ENCODE results near the gene ADGRG4.
"Not testable (repeated sequence)": the region's sequence is repeated elsewhere in the genome, so short reads cannot be mapped to it uniquely, and the experiment has no call there.

Gene ADGRG4

GRCh38 chrX:136266828-136267227 lies 33.9 kb upstream of the ADGRG4 start:
- H3K36me3 ChIP-seq (ENCODE audit: insufficient read depth, low read length), result no peaks in the 10 kb centered on the region
- H3K27me3 ChIP-seq (ENCODE audit: control insufficient read depth in 1 of 2, insufficient read depth in 2 of 2, low read length in 2 of 2), result no peaks in the 10 kb centered on the region
- no peak overlapping the region for H3K9ac ChIP-seq (ENCODE audit: low read length)
- no peaks in the 10 kb centered on the region for H3K4me1 ChIP-seq (ENCODE audit: insufficient read depth, low read length)
- no peak overlapping the region for H3K27ac ChIP-seq (ENCODE audit: low read depth, low read length)
- no peaks in the 10 kb centered on the region for H3K9me3 ChIP-seq (ENCODE audit: low read length)
- no peak overlapping the region for H3K4me3 ChIP-seq (ENCODE audit: low read depth in 1 of 2, low read length in 2 of 2)

- Histone ChIP-seq H3K4me1 (ENCODE audit: insufficient read depth, low read length) (no peaks in the 10 kb centered on the region), H3K4me3 (ENCODE audit: low read depth in 1 of 2, low read length in 2 of 2) (no peak overlapping the region), H3K9me3 (ENCODE audit: low read length) (no peaks in the 10 kb centered on the region), H3K27me3 (ENCODE audit: control insufficient read depth in 1 of 2, insufficient read depth in 2 of 2, low read length in 2 of 2) (no peaks in the 10 kb centered on the region), H3K9ac (ENCODE audit: low read length) (no peak overlapping the region), H3K36me3 (ENCODE audit: insufficient read depth, low read length) (no peaks in the 10 kb centered on the region), H3K27ac (ENCODE audit: low read depth, low read length) (no peak overlapping the region)
Observed at GRCh38 chrX:136268051-136269048, 32.4 kb upstream of the ADGRG4 start.

GRCh38 chrX:136269921-136270320 lies 30.8 kb upstream of the ADGRG4 start:
- no peak overlapping the region for H3K9ac ChIP-seq (ENCODE audit: low read length)

GRCh38 chrX:136271300-136271699 lies 29.5 kb upstream of the ADGRG4 start:
- Histone ChIP-seq H3K4me3 (ENCODE audit: low read depth in 1 of 2, low read length in 2 of 2) (no peak overlapping the region), H3K4me1 (ENCODE audit: insufficient read depth, low read length) (no peaks in the 10 kb centered on the region), H3K27me3 (ENCODE audit: control insufficient read depth in 1 of 2, insufficient read depth in 2 of 2, low read length in 2 of 2) (no peaks in the 10 kb centered on the region), H3K9me3 (ENCODE audit: low read length) (no peaks in the 10 kb centered on the region), H3K9ac (ENCODE audit: low read length) (no peak overlapping the region), H3K36me3 (ENCODE audit: insufficient read depth, low read length) (no peaks in the 10 kb centered on the region), H3K27ac (ENCODE audit: low read depth, low read length) (no peak overlapping the region)

More at GRCh38 chrX:136269921-136270320, 30.8 kb upstream of the ADGRG4 start:
- Histone ChIP-seq H3K9me3 (ENCODE audit: low read length) (no peaks in the 10 kb centered on the region), H3K36me3 (ENCODE audit: insufficient read depth, low read length) (no peaks in the 10 kb centered on the region), H3K27me3 (ENCODE audit: control insufficient read depth in 1 of 2, insufficient read depth in 2 of 2, low read length in 2 of 2) (no peaks in the 10 kb centered on the region), H3K4me3 (ENCODE audit: low read depth in 1 of 2, low read length in 2 of 2) (no peak overlapping the region), H3K27ac (ENCODE audit: low read depth, low read length) (no peak overlapping the region), H3K4me1 (ENCODE audit: insufficient read depth, low read length) (no peaks in the 10 kb centered on the region)

GRCh38 chrX:136272325-136272724 lies 28.4 kb upstream of the ADGRG4 start:
- no peak overlapping the region for H3K9ac ChIP-seq (ENCODE audit: low read length)
- no peak overlapping the region for H3K27ac ChIP-seq (ENCODE audit: low read depth, low read length)
- no peaks in the 10 kb centered on the region for H3K4me1 ChIP-seq (ENCODE audit: insufficient read depth, low read length)
- no peaks in the 10 kb centered on the region for H3K9me3 ChIP-seq (ENCODE audit: low read length)
- no peaks in the 10 kb centered on the region for H3K36me3 ChIP-seq (ENCODE audit: insufficient read depth, low read length)
- no peaks in the 10 kb centered on the region for H3K27me3 ChIP-seq (ENCODE audit: control insufficient read depth in 1 of 2, insufficient read depth in 2 of 2, low read length in 2 of 2)
- H3K4me3 ChIP-seq (ENCODE audit: low read depth in 1 of 2, low read length in 2 of 2), result no peak overlapping the region

GRCh38 chrX:136273986-136274385 lies 26.8 kb upstream of the ADGRG4 start:
- Histone ChIP-seq H3K9me3 (ENCODE audit: low read length) (no peaks in the 10 kb centered on the region), H3K4me1 (ENCODE audit: insufficient read depth, low read length) (no peaks in the 10 kb centered on the region), H3K27ac (ENCODE audit: low read depth, low read length) (no peak overlapping the region), H3K27me3 (ENCODE audit: control insufficient read depth in 1 of 2, insufficient read depth in 2 of 2, low read length in 2 of 2) (peaks cover 0 to 8% of the 10 kb centered on the region in 2 donors), H3K4me3 (ENCODE audit: low read depth in 1 of 2, low read length in 2 of 2) (no peak overlapping the region), H3K9ac (ENCODE audit: low read length) (no peak overlapping the region), H3K36me3 (ENCODE audit: insufficient read depth, low read length) (no peaks in the 10 kb centered on the region)

- Histone ChIP-seq H3K4me3 (ENCODE audit: low read depth in 1 of 2, low read length in 2 of 2) (no peak overlapping the region), H3K9me3 (ENCODE audit: low read length) (no peaks in the 10 kb centered on the region), H3K9ac (ENCODE audit: low read length) (no peak overlapping the region), H3K4me1 (ENCODE audit: insufficient read depth, low read length) (no peaks in the 10 kb centered on the region), H3K27me3 (ENCODE audit: control insufficient read depth in 1 of 2, insufficient read depth in 2 of 2, low read length in 2 of 2) (peaks cover 0 to 14% of the 10 kb centered on the region in 2 donors), H3K36me3 (ENCODE audit: insufficient read depth, low read length) (no peaks in the 10 kb centered on the region), H3K27ac (ENCODE audit: low read depth, low read length) (no peak overlapping the region)
Observed at GRCh38 chrX:136275553-136275952, 25.2 kb upstream of the ADGRG4 start.

- not testable (repeated sequence) for H3K27ac ChIP-seq (ENCODE audit: low read depth, low read length); H3K9ac ChIP-seq (ENCODE audit: low read length); H3K36me3 ChIP-seq (ENCODE audit: insufficient read depth, low read length); H3K4me1 ChIP-seq (ENCODE audit: insufficient read depth, low read length); H3K4me3 ChIP-seq (ENCODE audit: low read depth in 1 of 2, low read length in 2 of 2); H3K27me3 ChIP-seq (ENCODE audit: control insufficient read depth in 1 of 2, insufficient read depth in 2 of 2, low read length in 2 of 2); H3K9me3 ChIP-seq (ENCODE audit: low read length)
Observed at GRCh38 chrX:136286375-136286774, 14.4 kb upstream of the ADGRG4 start.

- H3K4me3 ChIP-seq (ENCODE audit: low read depth in 1 of 2, low read length in 2 of 2), result no peak overlapping the region
- H3K9ac ChIP-seq (ENCODE audit: low read length), result no peak overlapping the region
- peaks cover 0 to 3% of the 10 kb centered on the region in 2 donors for H3K27me3 ChIP-seq (ENCODE audit: control insufficient read depth in 1 of 2, insufficient read depth in 2 of 2, low read length in 2 of 2)
- H3K4me1 ChIP-seq (ENCODE audit: insufficient read depth, low read length), result no peaks in the 10 kb centered on the region
- H3K36me3 ChIP-seq (ENCODE audit: insufficient read depth, low read length), result no peaks in the 10 kb centered on the region
- H3K27ac ChIP-seq (ENCODE audit: low read depth, low read length), result no peak overlapping the region
- H3K9me3 ChIP-seq (ENCODE audit: low read length), result no peaks in the 10 kb centered on the region
Observed at GRCh38 chrX:136291824-136292223, 8.9 kb upstream of the ADGRG4 start.

- H3K9ac ChIP-seq (ENCODE audit: low read length), result no peak overlapping the region
- no peaks in the 10 kb centered on the region for H3K4me1 ChIP-seq (ENCODE audit: insufficient read depth, low read length)
- peaks cover 0 to 3% of the 10 kb centered on the region in 2 donors for H3K27me3 ChIP-seq (ENCODE audit: control insufficient read depth in 1 of 2, insufficient read depth in 2 of 2, low read length in 2 of 2)
- H3K27ac ChIP-seq (ENCODE audit: low read depth, low read length), result no peak overlapping the region
- H3K36me3 ChIP-seq (ENCODE audit: insufficient read depth, low read length), result no peaks in the 10 kb centered on the region
- no peaks in the 10 kb centered on the region for H3K9me3 ChIP-seq (ENCODE audit: low read length)
- no peak overlapping the region for H3K4me3 ChIP-seq (ENCODE audit: low read depth in 1 of 2, low read length in 2 of 2)
Observed at GRCh38 chrX:136292656-136293055, 8.1 kb upstream of the ADGRG4 start.

GRCh38 chrX:136295380-136295779 lies 5.4 kb upstream of the ADGRG4 start:
- Histone ChIP-seq H3K27me3 (ENCODE audit: control insufficient read depth in 1 of 2, insufficient read depth in 2 of 2, low read length in 2 of 2) (peaks cover 0 to 3% of the 10 kb centered on the region in 2 donors), H3K9ac (ENCODE audit: low read length) (no peak overlapping the region), H3K36me3 (ENCODE audit: insufficient read depth, low read length) (no peaks in the 10 kb centered on the region), H3K4me1 (ENCODE audit: insufficient read depth, low read length) (no peaks in the 10 kb centered on the region), H3K4me3 (ENCODE audit: low read depth in 1 of 2, low read length in 2 of 2) (no peak overlapping the region), H3K9me3 (ENCODE audit: low read length) (no peaks in the 10 kb centered on the region), H3K27ac (ENCODE audit: low read depth, low read length) (no peak overlapping the region)

GRCh38 chrX:136303041-136303440 lies 2.3 kb downstream of the ADGRG4 start:
- no peaks in the 10 kb centered on the region for H3K4me1 ChIP-seq (ENCODE audit: insufficient read depth, low read length)
- no peak overlapping the region for H3K4me3 ChIP-seq (ENCODE audit: low read depth in 1 of 2, low read length in 2 of 2)
- H3K27me3 ChIP-seq (ENCODE audit: control insufficient read depth in 1 of 2, insufficient read depth in 2 of 2, low read length in 2 of 2), result no peaks in the 10 kb centered on the region
- no peak overlapping the region for H3K9ac ChIP-seq (ENCODE audit: low read length)
- H3K9me3 ChIP-seq (ENCODE audit: low read length), result no peaks in the 10 kb centered on the region
- H3K36me3 ChIP-seq (ENCODE audit: insufficient read depth, low read length), result no peaks in the 10 kb centered on the region
- no peak overlapping the region for H3K27ac ChIP-seq (ENCODE audit: low read depth, low read length)

All from muscle layer of colon (tissue), 2 donors.